Measurements from ENCODE around the gene GRN.
"Not testable (repeated sequence)": the region's sequence is repeated elsewhere in the genome, so short reads cannot be mapped to it uniquely, and the experiment has no call there.

GRN gene

DNA sequence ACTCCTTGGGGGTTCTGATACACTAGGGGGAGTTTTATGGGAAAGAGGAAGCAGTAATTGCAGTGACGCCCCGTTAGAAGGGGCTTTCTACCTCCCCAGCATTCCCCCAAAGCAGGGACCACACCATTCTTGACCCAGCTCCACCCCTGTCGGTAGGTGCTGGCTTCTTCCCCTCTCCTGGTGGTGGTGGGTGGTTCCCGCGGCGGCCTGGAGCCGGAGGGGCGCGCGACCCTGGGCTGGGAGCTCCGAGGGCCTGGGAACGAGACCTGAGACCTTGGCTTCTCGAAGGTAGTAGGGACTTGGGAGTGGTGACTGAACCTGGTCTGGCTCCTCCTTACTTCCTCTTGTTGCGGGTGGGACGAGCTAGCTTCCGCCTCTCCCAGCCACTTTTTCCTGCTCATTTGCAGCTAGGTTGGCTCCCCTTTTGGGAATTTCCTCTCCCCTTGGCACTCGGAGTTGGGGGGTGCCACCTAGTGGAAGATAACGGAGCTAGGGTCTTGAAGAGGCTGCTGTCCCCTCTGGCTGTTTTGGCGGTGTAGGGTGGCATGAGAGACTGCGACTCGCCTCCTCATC lies 438 bp downstream of the GRN start:
- H3K4me1 Mint-ChIP-seq, result peaks cover 28% of the 10 kb centered on the region
- DNase-seq, result peak; percentile 59
- peak overlapping the region; percentile 87 for H3K4me3 Mint-ChIP-seq
- H3K27me3 Mint-ChIP-seq, result peaks cover 31% of the 10 kb centered on the region
- no peaks in the 10 kb centered on the region for H3K9me3 Mint-ChIP-seq
- H3K36me3 Mint-ChIP-seq, result peaks cover 4% of the 10 kb centered on the region
- CTCF ChIA-PET, result interaction anchor here (0.8 to 2.0 kb wide), 13 partner anchors 9 to 171 kb away, joined by 3 to 21 read pairs (median 4); no protein-coding TSS in a partner anchor
- peak overlapping the region; percentile 51 for H3K27ac Mint-ChIP-seq

DNA sequence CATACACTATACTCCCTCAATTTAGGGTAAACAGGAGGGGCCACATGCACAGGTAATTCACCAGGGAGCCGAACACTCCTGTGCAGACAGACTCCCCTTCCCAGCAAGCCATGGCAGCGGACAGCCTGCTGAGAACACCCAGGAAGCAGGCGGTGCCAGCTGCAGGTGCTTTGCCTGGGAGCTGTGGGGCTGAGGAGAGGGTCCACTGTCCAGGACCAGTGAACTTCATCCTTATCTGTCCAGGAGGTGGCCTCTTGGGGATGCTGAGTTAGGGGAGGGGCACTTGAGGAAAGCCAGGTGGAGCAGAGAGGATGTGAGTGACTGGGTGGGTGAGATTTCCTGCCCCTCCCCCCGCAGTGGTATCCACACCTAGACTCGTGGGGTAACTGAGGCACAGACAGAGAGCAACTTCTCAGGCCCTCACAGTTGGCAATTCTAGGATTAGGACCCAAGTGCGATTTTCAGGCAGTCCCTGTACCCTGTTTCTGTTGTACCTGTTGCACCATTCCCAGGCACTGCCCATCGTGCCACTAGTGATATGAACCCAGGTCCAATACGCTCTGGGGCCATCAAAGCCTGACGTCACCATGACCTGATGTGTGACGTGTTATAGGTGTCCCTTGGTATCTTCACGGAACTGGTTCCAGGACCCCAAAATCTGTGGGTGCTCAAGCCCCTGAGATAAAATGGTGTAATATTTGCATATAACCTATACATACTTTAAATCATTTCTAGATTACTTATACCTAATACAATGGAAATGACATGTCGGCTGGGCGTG lies 1.2 kb downstream of the GRN start:
- DNase-seq, result no peak
- peak overlapping the region; percentile 87 for H3K4me3 Mint-ChIP-seq
- H3K36me3 Mint-ChIP-seq, result peaks cover 6% of the 10 kb centered on the region
- H3K9me3 Mint-ChIP-seq, result no peaks in the 10 kb centered on the region
- CTCF ChIA-PET, result interaction anchor here (0.8 to 2.0 kb wide), 11 partner anchors 8 to 172 kb away, joined by 3 to 21 read pairs (median 4); no protein-coding TSS in a partner anchor
- no peak overlapping the region for H3K27ac Mint-ChIP-seq
- peaks cover 28% of the 10 kb centered on the region for H3K4me1 Mint-ChIP-seq
- peaks cover 31% of the 10 kb centered on the region for H3K27me3 Mint-ChIP-seq

DNA sequence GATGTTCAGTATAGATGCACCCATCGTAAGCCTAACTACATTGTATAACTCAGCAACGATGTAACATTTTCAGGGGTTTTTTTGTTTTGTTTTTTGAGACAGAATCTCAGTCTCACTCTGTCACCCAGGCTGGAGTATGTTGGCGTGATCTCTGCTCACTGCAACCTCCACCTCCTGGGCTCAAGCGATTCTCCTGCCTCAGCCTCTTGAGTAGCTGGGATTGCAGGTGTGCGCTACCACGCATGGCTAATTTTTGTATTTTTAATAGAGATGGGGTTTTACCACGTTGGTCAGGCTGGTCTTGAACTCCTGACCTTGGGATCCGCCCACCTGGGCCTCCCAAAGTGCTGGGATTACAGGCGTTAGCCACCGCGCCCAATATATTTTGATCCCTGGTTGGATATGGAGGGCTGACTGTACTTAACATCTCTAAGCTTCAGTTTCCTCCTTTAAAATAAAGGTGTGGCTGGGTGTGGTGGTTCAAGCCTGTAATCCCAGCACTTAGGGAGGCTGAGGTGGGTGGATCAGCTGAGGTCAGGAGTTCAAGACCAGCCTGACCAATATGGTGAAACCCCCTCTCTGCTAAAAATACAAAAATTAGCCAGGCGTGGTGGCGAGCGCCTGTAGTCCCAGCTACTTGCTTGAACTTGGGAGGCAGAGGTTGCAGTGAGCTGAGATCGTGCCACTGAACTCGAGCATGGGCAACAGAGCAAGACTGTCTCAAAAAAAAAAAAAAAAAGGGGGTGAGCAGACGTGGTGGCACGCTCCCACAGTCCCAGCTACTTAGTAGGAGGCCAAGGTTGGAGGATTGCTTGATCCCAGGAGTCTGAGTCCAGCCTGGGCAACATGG lies 2.3 kb downstream of the GRN start:
- not testable (repeated sequence) for H3K27ac Mint-ChIP-seq, H3K4me3 Mint-ChIP-seq, H3K9me3 Mint-ChIP-seq, DNase-seq
- Mint-ChIP-seq H3K27me3 (peaks cover 24% of the 10 kb centered on the region), H3K36me3 (peaks cover 13% of the 10 kb centered on the region), H3K4me1 (peaks cover 28% of the 10 kb centered on the region)
- CTCF ChIA-PET, result interaction anchor here (0.7 to 5.5 kb wide), 4 partner anchors 14 to 143 kb away, joined by 3 to 34 read pairs (median 8); partner anchors contain the start of gene FAM171A2

GRCh38 chr17:44348234-44348987 lies 3.3 kb downstream of the GRN start:
- Mint-ChIP-seq H3K4me1 (peaks cover 32% of the 10 kb centered on the region), H3K27ac (no peak overlapping the region), H3K36me3 (peaks cover 15% of the 10 kb centered on the region), H3K9me3 (no peaks in the 10 kb centered on the region), H3K27me3 (peaks cover 17% of the 10 kb centered on the region), H3K4me3 (no peak overlapping the region)
- no peak for DNase-seq
- CTCF ChIA-PET, result interaction anchor here (1.6 to 5.5 kb wide), 3 partner anchors 13 to 144 kb away, joined by 7 to 34 read pairs (median 20); partner anchors contain the start of gene FAM171A2

DNA sequence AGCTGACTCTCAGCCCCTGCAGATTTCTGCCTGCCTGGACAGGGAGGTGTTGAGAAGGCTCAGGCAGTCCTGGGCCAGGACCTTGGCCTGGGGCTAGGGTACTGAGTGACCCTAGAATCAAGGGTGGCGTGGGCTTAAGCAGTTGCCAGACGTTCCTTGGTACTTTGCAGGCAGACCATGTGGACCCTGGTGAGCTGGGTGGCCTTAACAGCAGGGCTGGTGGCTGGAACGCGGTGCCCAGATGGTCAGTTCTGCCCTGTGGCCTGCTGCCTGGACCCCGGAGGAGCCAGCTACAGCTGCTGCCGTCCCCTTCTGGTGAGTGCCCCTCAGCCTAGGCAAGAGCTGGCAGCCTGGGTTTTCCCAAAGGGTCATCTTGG lies 3.9 kb downstream of the GRN start:
- no peak for DNase-seq
- Mint-ChIP-seq H3K4me1 (peaks cover 32% of the 10 kb centered on the region), H3K36me3 (peaks cover 15% of the 10 kb centered on the region), H3K27ac (no peak overlapping the region), H3K27me3 (peaks cover 12% of the 10 kb centered on the region), H3K9me3 (no peaks in the 10 kb centered on the region), H3K4me3 (no peak overlapping the region)
- CTCF ChIA-PET, result interaction anchor here (1.4 to 5.5 kb wide), 4 partner anchors 13 to 139 kb away, joined by 3 to 34 read pairs (median 19); partner anchors contain the start of gene FAM171A2

DNA sequence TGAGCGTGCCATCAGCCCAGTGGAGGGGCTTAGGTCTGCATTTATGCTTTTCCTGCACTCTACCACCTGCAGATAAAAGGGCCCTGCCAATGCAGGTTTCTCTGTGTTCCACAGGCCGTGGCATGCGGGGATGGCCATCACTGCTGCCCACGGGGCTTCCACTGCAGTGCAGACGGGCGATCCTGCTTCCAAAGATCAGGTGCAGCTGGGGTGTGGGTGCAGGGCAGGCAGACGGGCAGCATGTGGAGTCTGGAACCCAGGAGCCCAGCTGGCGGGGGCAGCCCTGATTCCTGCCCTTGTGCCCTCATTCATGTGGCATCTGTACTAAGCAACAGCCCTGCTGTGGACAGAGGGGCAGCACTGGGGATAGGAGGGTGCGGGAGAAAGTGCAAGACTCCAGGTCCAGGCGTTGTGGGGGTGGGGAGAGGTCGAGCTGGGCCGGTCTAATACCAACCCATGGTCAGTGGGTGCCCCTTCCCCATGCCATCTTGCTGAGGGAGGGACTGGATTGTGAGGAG lies 4.5 kb downstream of the GRN start:
- Mint-ChIP-seq H3K9me3 (no peaks in the 10 kb centered on the region), H3K36me3 (peaks cover 15% of the 10 kb centered on the region), H3K27ac (no peak overlapping the region), H3K27me3 (peaks cover 14% of the 10 kb centered on the region), H3K4me3 (no peak overlapping the region), H3K4me1 (peaks cover 29% of the 10 kb centered on the region)
- DNase-seq, result no peak
- CTCF ChIA-PET, result interaction anchor here (0.6 to 5.5 kb wide), 7 partner anchors 12 to 146 kb away, joined by 3 to 34 read pairs (median 4); partner anchors contain the start of gene FAM171A2

- H3K4me3 Mint-ChIP-seq, result no peak overlapping the region
- H3K36me3 Mint-ChIP-seq, result peaks cover 15% of the 10 kb centered on the region
- peaks cover 18% of the 10 kb centered on the region for H3K4me1 Mint-ChIP-seq
- peak; percentile 83 for DNase-seq
- no peak overlapping the region for H3K27ac Mint-ChIP-seq
- H3K9me3 Mint-ChIP-seq, result no peaks in the 10 kb centered on the region
- CTCF ChIA-PET, result interaction anchor here (1.0 to 5.5 kb wide), 9 partner anchors 9 to 173 kb away, joined by 3 to 34 read pairs (median 4); partner anchors contain the start of gene FAM171A2
- peaks cover 17% of the 10 kb centered on the region for H3K27me3 Mint-ChIP-seq
Measured at GRCh38 chr17:44350733-44351226, 5.7 kb downstream of the GRN start.

DNA sequence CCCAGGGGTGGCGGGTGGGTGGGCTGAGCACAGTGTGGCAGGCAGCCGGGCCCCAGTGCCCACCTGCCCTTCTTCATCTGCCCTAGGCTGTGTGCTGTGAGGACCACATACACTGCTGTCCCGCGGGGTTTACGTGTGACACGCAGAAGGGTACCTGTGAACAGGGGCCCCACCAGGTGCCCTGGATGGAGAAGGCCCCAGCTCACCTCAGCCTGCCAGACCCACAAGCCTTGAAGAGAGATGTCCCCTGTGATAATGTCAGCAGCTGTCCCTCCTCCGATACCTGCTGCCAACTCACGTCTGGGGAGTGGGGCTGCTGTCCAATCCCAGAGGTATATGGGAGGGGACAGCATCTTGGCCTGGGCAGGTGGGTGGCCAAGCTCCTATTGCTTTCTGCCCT lies 6.4 kb downstream of the GRN start:
- Mint-ChIP-seq H3K9me3 (no peaks in the 10 kb centered on the region), H3K27ac (no peak overlapping the region), H3K27me3 (peaks cover 24% of the 10 kb centered on the region), H3K36me3 (peaks cover 15% of the 10 kb centered on the region), H3K4me1 (peaks cover 11% of the 10 kb centered on the region), H3K4me3 (no peak overlapping the region)
- CTCF ChIA-PET, result interaction anchor here (1.0 to 5.5 kb wide), 8 partner anchors 9 to 172 kb away, joined by 4 to 34 read pairs (median 7); partner anchors contain the start of gene FAM171A2
- DNase-seq, result no peak

GRCh38 chr17:44351961-44352827 lies 7.1 kb downstream of the GRN start:
- Mint-ChIP-seq H3K27me3 (peaks cover 25% of the 10 kb centered on the region), H3K27ac (no peak overlapping the region), H3K4me1 (peaks cover 10% of the 10 kb centered on the region), H3K9me3 (no peaks in the 10 kb centered on the region), H3K36me3 (peaks cover 15% of the 10 kb centered on the region), H3K4me3 (peak overlapping the region; percentile 56)
- CTCF ChIA-PET, result interaction anchor here (1.0 to 5.5 kb wide), 8 partner anchors 9 to 171 kb away, joined by 4 to 34 read pairs (median 5); partner anchors contain the start of gene FAM171A2
- DNase-seq, result no peak

- peaks cover 28% of the 10 kb centered on the region for H3K27me3 Mint-ChIP-seq
- H3K4me1 Mint-ChIP-seq, result peaks cover 10% of the 10 kb centered on the region
- DNase-seq, result no peak
- H3K36me3 Mint-ChIP-seq, result peaks cover 15% of the 10 kb centered on the region
- H3K27ac Mint-ChIP-seq, result no peak overlapping the region
- H3K4me3 Mint-ChIP-seq, result peak overlapping the region; percentile 56
- H3K9me3 Mint-ChIP-seq, result no peaks in the 10 kb centered on the region
- CTCF ChIA-PET, result interaction anchor here (0.6 to 2.2 kb wide), 5 partner anchors 19 to 165 kb away, joined by 3 to 8 read pairs (median 4); no protein-coding TSS in a partner anchor
Measured at GRCh38 chr17:44352828-44353671, 7.9 kb downstream of the GRN start.

DNA sequence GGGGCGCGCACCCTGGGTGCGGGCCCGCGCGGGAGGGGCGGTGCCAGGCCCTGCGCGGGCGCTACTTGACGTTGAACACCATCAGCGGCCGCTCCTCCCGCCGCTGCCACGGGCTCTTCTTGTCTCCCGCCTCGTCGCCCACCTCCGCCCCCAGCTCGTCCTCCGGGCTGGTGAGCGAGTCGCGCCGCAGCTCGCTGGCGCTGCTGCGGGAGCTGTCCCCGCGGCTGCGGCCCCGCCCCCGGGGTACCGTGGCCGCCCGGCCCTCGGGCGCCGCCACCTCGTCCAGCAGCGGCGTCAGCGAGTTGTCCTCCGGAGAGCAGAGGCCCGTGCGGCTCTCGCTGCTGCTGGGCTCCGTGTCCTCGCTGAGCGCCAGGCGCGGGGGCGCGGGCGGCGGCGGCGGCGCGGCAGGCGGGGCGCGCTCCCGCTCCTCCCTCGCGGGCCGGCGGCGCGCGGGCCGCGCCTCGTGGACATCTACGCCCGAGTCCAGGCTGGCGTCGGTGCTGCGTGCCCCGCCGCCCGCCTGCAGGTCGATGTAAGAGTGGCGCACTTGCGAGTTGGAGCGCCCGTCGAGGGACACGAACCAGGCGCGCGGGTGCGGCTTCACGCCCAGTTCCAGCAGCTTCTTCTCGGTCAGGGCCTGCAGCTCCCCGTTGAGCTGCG lies 8.7 kb downstream of the GRN start:
- Mint-ChIP-seq H3K27ac (no peak overlapping the region), H3K9me3 (no peaks in the 10 kb centered on the region), H3K36me3 (peaks cover 15% of the 10 kb centered on the region), H3K4me1 (peaks cover 6% of the 10 kb centered on the region), H3K4me3 (peak overlapping the region; percentile 57), H3K27me3 (peaks cover 35% of the 10 kb centered on the region)
- peak; percentile 36 for DNase-seq
- CTCF ChIA-PET, result interaction anchor here (0.6 to 1.7 kb wide), 9 partner anchors 8 to 144 kb away, joined by 3 to 9 read pairs (median 3); partner anchors contain the start of genes FAM171A2 and GRN
